GM06990 (cell line): ENCODE data around the gene ALOXE3.

ENCODE experiments used
- DNase-seq: peaks from one replicate; pipeline ENCODE4 v3.0.0-alpha.2; 2011; ENCODE audit not compliant: insufficient read length; ENCODE audit errors: extremely low read depth
- H3K27me3 ChIP-seq: replicated peaks from 2 replicates; pipeline ENCODE4 v1.6.0; 2011; ENCODE audit warnings: low read length; ENCODE audit not compliant: control insufficient read depth, insufficient read depth
- H3K36me3 ChIP-seq: 2 replicates; pipeline ENCODE4 v1.5.1; 2011; ENCODE audit warnings: low read length; ENCODE audit not compliant: control insufficient read depth, insufficient read depth
- H3K4me3 ChIP-seq: replicated peaks from 2 replicates; pipeline ENCODE4 v1.5.1; 2011; ENCODE audit warnings: low read depth, mild to moderate bottlenecking, control low read depth, low read length
- TF ChIP-seq, protein P1 (sequence below): IDR thresholded peaks from 2 replicates; pipeline ENCODE4 v1.5.1; 2011; ENCODE audit warnings: low read length, control low read depth, mild to moderate bottlenecking, inconsistent platforms; ENCODE audit not compliant: insufficient read depth, poor library complexity, severe bottlenecking

ALOXE3 gene

DNA sequence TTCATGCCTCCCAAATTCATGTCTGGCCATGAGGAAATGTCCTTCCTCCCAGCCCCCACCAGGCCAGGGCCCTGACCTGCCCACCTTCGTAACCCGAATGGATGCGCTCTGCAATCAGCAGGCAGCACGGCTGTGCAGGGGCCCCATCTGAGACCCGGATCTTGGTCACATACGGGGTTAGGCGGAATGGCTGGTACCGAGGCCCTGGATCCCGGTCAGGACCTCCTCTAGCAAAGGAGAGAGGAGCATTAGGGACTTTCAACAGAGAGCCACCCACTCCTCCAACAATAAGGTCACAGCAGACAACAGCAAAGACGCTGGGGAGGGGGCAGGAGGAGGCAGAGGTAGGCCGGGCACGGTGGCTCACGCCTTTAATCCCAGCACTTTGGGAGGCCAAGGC, 30.2 kb upstream of the ALOXE3 start:
- Histone ChIP-seq H3K4me3 (no peak overlapping the region), H3K27me3 (no peaks in the 10 kb centered on the region), H3K36me3 (peaks cover 46% of the 10 kb centered on the region)
- DNase-seq: no peak
- TF ChIP-seq, protein P1, sequence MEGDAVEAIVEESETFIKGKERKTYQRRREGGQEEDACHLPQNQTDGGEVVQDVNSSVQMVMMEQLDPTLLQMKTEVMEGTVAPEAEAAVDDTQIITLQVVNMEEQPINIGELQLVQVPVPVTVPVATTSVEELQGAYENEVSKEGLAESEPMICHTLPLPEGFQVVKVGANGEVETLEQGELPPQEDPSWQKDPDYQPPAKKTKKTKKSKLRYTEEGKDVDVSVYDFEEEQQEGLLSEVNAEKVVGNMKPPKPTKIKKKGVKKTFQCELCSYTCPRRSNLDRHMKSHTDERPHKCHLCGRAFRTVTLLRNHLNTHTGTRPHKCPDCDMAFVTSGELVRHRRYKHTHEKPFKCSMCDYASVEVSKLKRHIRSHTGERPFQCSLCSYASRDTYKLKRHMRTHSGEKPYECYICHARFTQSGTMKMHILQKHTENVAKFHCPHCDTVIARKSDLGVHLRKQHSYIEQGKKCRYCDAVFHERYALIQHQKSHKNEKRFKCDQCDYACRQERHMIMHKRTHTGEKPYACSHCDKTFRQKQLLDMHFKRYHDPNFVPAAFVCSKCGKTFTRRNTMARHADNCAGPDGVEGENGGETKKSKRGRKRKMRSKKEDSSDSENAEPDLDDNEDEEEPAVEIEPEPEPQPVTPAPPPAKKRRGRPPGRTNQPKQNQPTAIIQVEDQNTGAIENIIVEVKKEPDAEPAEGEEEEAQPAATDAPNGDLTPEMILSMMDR: no peak

DNA sequence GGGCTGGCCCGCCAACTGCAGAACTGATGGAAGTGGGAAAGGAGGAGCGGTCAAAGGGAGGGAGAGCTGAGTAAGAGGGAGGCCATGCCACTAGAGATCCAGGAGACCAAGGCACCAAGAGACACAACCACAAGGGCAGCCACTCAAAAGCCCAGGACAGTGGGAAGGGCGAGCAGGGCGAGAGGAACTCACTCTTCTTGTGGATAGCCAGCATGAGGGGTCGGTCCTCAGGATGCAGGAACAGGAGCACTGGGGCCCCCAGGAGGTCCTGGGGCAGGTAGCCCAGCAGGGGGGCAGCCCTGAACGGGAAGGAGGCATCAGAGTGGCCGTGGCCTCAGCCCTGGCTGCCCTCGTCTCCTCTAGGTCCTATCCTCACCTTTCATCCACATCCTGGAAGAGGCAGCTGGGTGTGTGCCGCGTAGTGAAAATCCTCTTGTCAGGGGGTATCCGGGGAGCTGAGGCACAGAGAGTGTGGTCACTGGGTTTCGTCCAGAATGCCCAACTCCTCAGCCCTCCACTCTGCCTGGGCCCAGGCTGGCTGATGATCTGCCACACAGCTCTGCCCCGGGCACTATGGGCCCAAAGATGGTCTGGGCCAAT, 29.6 kb upstream of the ALOXE3 start:
- TF ChIP-seq, protein P1: no peak
- Histone ChIP-seq H3K4me3 (no peak overlapping the region), H3K27me3 (no peaks in the 10 kb centered on the region), H3K36me3 (peaks cover 51% of the 10 kb centered on the region)
- DNase-seq: no peak

DNA sequence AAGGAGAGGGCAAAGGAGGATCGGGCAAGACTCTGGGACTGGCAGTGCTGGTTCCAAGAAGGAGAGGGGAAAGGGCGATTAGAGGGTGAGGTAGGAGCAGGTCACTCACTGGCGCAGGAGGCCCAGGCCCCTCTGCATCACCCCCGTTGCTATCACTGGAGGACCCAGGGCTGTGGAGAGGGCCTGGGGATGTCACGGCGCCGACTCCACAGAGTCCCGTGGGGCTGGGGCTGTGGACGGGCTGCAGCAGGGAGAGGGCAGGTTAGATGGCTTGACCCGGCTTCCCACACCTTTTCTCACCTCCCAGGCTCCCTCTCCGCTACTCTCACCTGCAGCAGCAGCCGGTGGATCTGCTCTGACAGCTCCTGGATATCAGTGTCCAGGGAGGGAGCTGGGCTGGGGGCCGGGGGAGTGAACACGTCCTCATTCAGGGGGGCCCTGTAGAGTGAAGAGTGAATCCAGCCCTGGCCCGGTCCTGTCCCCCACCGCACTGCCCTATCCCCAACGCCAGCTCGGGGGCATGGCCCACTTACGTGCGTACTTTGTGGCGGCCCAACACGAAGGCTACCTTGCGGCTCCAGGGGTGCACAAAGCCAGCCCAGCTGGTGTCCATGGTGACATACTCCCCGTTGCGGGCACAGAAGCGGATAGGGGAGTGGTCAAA, 29.0 kb upstream of the ALOXE3 start:
- TF ChIP-seq, protein P1: no peak
- H3K4me3 ChIP-seq: no peak overlapping the region
- H3K36me3 ChIP-seq: peaks cover 57% of the 10 kb centered on the region

DNA sequence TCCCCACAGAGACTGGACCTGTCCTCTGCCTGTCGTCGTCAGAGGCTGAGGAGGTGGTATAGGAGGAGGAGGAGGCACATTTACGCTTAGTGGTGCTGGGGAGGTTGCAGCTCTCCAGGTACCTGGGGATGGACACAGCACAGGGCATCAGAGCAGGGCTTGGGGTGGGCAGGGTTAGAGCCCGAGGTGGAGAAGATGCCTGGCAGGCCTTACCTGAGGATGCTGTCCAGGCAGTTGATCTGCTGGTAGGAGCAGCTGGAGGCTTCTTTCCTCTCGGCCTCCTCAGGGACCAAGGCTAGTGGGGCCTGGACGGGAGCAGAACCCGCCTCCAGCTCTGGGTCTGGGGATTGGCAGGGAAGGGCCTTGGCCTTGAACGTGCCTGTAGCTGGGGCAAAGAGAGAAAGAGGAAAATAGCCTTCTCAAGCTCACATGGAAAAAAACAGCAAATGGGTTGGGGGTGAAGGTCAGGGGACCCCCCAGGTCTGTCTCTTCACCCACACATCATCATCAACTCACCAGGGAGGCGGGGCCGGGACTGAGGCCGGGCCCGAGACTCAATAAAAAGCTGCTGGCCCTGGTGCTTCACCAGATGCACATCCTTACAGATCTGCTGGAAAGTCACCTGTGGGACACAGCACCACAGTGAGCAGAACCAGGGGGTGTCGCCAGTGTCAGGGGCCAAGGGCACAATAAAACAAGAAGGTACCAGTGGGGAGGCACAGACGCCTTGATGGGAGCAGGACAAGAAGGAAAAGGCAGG, 28.2 kb upstream of the ALOXE3 start:
- DNase-seq: no peak
- H3K4me3 ChIP-seq: no peak overlapping the region
- H3K36me3 ChIP-seq: peaks cover 60% of the 10 kb centered on the region
- H3K27me3 ChIP-seq: no peaks in the 10 kb centered on the region
- TF ChIP-seq, protein P1: no peak

More for the DNA sequence above, 29.0 kb upstream of the ALOXE3 start:
- DNase-seq: no peak
- H3K27me3 ChIP-seq: no peaks in the 10 kb centered on the region

DNA sequence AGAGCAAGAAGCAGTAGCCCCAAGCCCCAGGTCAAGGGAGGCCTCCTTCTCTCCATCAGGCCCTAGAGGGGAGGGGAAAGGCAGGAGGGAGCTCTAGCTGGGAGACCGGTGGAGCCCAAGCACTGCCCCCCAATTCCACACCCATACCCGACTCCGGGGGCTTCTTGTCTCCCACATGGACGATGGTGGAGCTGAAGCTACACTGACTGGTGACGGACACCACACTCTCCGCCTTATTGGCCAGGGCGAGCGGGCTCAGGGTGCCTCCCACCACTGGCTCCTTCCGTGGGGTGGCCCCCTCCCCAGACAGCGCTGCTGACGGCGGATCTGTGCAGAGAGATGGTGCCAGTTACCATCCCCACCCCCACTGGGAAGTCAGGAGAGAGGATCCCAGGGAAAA, 27.5 kb upstream of the ALOXE3 start:
- H3K27me3 ChIP-seq: no peaks in the 10 kb centered on the region
- H3K4me3 ChIP-seq: no peak overlapping the region
- peaks cover 65% of the 10 kb centered on the region for H3K36me3 ChIP-seq
- no peak for DNase-seq
- TF ChIP-seq, protein P1: no peak
